ENCODE measurements around the gene GJA5. TPM values are rescaled to one million over a fixed set of nuclear protein-coding genes. Genes with fewer than 3 reads are reported as not detected.

GJA5 gene
- total RNA-seq, 1 donor from 2014 or later: 0.27 TPM

DNA sequence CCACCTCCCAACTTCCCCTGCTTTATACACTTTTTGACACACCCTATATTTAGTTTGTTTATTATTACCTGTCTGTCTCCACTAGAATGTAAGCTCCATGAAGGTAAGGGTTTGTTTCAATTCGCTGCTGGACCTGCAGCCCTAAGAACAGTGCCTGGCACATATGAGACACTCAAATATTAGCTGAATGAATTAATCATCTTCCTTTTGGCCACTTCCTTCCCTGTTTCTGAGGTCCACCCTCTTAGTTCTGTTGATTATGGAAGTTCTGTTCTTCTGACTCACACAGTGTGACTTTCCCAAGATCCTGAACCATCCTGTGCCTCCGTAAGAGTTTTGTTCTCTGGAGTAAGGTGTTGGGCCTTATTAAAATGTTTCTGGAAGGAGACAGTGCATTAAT, 40.4 kb upstream of the GJA5 start:
- FAIRE-seq: no peak
- H3K4me1 Mint-ChIP-seq (ENCODE audit: low read depth, unreplicated experiment): peaks cover 9% of the 10 kb centered on the region
- no peaks in the 10 kb centered on the region for H4K20me1 ChIP-seq (ENCODE audit: insufficient read depth, low read length)

DNA sequence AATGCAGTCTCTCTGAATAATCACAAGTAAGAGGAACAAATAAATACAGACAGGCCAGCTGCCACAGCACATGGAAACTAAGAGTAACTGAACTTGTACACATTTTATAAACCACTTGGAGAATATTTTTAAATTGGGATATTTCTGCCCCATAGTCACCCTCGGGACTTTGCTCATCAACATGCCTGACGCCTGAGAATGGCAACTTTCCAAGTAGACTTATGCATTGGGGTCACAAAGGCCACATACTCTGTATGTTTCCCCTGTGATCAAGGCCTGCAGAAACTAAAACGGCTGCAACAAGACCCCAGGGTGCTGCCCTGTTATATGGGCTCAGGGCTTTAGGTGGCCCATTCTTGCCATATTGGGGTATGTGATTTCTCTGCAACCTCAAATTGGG, 38.3 kb upstream of the GJA5 start:
- no peak overlapping the region for H2AFZ ChIP-seq (ENCODE audit: low read depth, low read length)
- DNase-seq (ENCODE audit: low read depth): no peak
- no peak for FAIRE-seq
- TF ChIP-seq, protein P1, sequence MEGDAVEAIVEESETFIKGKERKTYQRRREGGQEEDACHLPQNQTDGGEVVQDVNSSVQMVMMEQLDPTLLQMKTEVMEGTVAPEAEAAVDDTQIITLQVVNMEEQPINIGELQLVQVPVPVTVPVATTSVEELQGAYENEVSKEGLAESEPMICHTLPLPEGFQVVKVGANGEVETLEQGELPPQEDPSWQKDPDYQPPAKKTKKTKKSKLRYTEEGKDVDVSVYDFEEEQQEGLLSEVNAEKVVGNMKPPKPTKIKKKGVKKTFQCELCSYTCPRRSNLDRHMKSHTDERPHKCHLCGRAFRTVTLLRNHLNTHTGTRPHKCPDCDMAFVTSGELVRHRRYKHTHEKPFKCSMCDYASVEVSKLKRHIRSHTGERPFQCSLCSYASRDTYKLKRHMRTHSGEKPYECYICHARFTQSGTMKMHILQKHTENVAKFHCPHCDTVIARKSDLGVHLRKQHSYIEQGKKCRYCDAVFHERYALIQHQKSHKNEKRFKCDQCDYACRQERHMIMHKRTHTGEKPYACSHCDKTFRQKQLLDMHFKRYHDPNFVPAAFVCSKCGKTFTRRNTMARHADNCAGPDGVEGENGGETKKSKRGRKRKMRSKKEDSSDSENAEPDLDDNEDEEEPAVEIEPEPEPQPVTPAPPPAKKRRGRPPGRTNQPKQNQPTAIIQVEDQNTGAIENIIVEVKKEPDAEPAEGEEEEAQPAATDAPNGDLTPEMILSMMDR (IDR thresholded peaks at IDR 0.05; ENCODE audit: insufficient read depth, low read depth, low read length): no peak
- TF ChIP-seq EZH2 (IDR thresholded peaks at IDR 0.05; ENCODE audit: insufficient read depth, low read length): no peak
- H3K4me1 Mint-ChIP-seq (ENCODE audit: low read depth, unreplicated experiment): peaks cover 2% of the 10 kb centered on the region
- H3K4me1 ChIP-seq (ENCODE audit: insufficient read depth, low read length): no peaks in the 10 kb centered on the region
- H3K79me2 ChIP-seq (ENCODE audit: insufficient read depth, low read length): no peaks in the 10 kb centered on the region
- no peaks in the 10 kb centered on the region for H3K9me3 ChIP-seq (ENCODE audit: insufficient read depth, low read depth, low read length)
- H3K4me3 Mint-ChIP-seq (ENCODE audit: unreplicated experiment): no peak overlapping the region
- H3K9me3 Mint-ChIP-seq (ENCODE audit: unreplicated experiment): no peaks in the 10 kb centered on the region
- H3K27me3 ChIP-seq (ENCODE audit: insufficient read depth, low read length): no peaks in the 10 kb centered on the region
- no peaks in the 10 kb centered on the region for H3K36me3 ChIP-seq (ENCODE audit: insufficient read depth, low read length)
- no peak overlapping the region for H3K27ac Mint-ChIP-seq (ENCODE audit: unreplicated experiment)
- H3K27me3 Mint-ChIP-seq (ENCODE audit: low read depth, unreplicated experiment): peaks cover 2% of the 10 kb centered on the region
- H3K27ac ChIP-seq (ENCODE audit: low read depth, low read length): no peak overlapping the region
- H4K20me1 ChIP-seq (ENCODE audit: insufficient read depth, low read length): no peaks in the 10 kb centered on the region
- H3K4me3 ChIP-seq (ENCODE audit: insufficient read depth, low read depth, low read length): no peak overlapping the region
- no peaks in the 10 kb centered on the region for H3K36me3 Mint-ChIP-seq (ENCODE audit: low read depth, unreplicated experiment)
- no peak overlapping the region for H3K9ac ChIP-seq (ENCODE audit: low read length)
- H3K4me2 ChIP-seq (ENCODE audit: low read length): no peak overlapping the region

More for the DNA sequence above, 40.4 kb upstream of the GJA5 start:
- Histone ChIP-seq H3K9me3 (ENCODE audit: insufficient read depth, low read depth, low read length) (no peaks in the 10 kb centered on the region), H3K36me3 (ENCODE audit: insufficient read depth, low read length) (no peaks in the 10 kb centered on the region), H3K9ac (ENCODE audit: low read length) (no peak overlapping the region), H2AFZ (ENCODE audit: low read depth, low read length) (no peak overlapping the region), H3K4me3 (ENCODE audit: insufficient read depth, low read depth, low read length) (no peak overlapping the region), H3K4me1 (ENCODE audit: insufficient read depth, low read length) (no peaks in the 10 kb centered on the region), H3K79me2 (ENCODE audit: insufficient read depth, low read length) (no peaks in the 10 kb centered on the region), H3K27ac (ENCODE audit: low read depth, low read length) (no peak overlapping the region), H3K27me3 (ENCODE audit: insufficient read depth, low read length) (no peaks in the 10 kb centered on the region), H3K4me2 (ENCODE audit: low read length) (no peak overlapping the region)
- Mint-ChIP-seq H3K27ac (ENCODE audit: unreplicated experiment) (no peak overlapping the region), H3K4me3 (ENCODE audit: unreplicated experiment) (no peak overlapping the region), H3K9me3 (ENCODE audit: unreplicated experiment) (no peaks in the 10 kb centered on the region), H3K36me3 (ENCODE audit: low read depth, unreplicated experiment) (no peaks in the 10 kb centered on the region), H3K27me3 (ENCODE audit: low read depth, unreplicated experiment) (peaks cover 2% of the 10 kb centered on the region)
- TF ChIP-seq, protein P1 (IDR thresholded peaks at IDR 0.05; ENCODE audit: insufficient read depth, low read depth, low read length): no peak
- TF ChIP-seq EZH2 (IDR thresholded peaks at IDR 0.05; ENCODE audit: insufficient read depth, low read length): no peak
- no peak for DNase-seq (ENCODE audit: low read depth)

DNA sequence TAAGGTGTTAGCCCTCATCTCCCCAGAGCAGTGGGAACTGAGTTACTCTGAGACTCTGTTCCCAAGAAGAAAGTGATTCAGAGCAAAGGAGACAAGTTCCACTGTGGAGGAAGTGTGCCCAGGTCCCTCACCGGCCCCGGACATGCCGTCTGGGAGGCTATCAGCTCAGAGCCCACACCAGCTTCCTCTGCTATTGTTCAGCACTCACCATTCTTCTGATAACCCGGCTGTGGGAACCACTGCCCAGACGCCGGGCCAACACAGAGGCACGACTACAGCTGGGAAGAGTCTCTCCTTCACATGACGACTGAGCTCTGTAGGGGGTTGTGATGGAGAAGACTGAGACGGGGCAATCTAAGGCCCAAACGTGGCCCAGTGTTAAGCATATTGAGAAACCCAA, 34.2 kb upstream of the GJA5 start:
- TF ChIP-seq EZH2 (IDR thresholded peaks at IDR 0.05; ENCODE audit: insufficient read depth, low read length): no peak
- TF ChIP-seq, protein P1 (IDR thresholded peaks at IDR 0.05; ENCODE audit: insufficient read depth, low read depth, low read length): no peak
- Histone ChIP-seq H3K79me2 (ENCODE audit: insufficient read depth, low read length) (no peaks in the 10 kb centered on the region), H4K20me1 (ENCODE audit: insufficient read depth, low read length) (no peaks in the 10 kb centered on the region), H3K27me3 (ENCODE audit: insufficient read depth, low read length) (no peaks in the 10 kb centered on the region), H3K9me3 (ENCODE audit: insufficient read depth, low read depth, low read length) (no peaks in the 10 kb centered on the region), H2AFZ (ENCODE audit: low read depth, low read length) (no peak overlapping the region), H3K9ac (ENCODE audit: low read length) (no peak overlapping the region), H3K4me1 (ENCODE audit: insufficient read depth, low read length) (no peaks in the 10 kb centered on the region), H3K36me3 (ENCODE audit: insufficient read depth, low read length) (no peaks in the 10 kb centered on the region), H3K27ac (ENCODE audit: low read depth, low read length) (no peak overlapping the region), H3K4me3 (ENCODE audit: insufficient read depth, low read depth, low read length) (no peak overlapping the region), H3K4me2 (ENCODE audit: low read length) (no peak overlapping the region)
- Mint-ChIP-seq H3K27ac (ENCODE audit: unreplicated experiment) (no peak overlapping the region), H3K4me3 (ENCODE audit: unreplicated experiment) (no peak overlapping the region), H3K27me3 (ENCODE audit: low read depth, unreplicated experiment) (no peaks in the 10 kb centered on the region), H3K4me1 (ENCODE audit: low read depth, unreplicated experiment) (peaks cover 2% of the 10 kb centered on the region), H3K9me3 (ENCODE audit: unreplicated experiment) (peaks cover 14% of the 10 kb centered on the region), H3K36me3 (ENCODE audit: low read depth, unreplicated experiment) (no peaks in the 10 kb centered on the region)
- DNase-seq (ENCODE audit: low read depth): no peak
- FAIRE-seq: no peak

Data from astrocyte (in vitro differentiated cells and primary cell).